Astrocyte (in vitro differentiated cells and primary cell): Measurements from ENCODE around the gene TRRAP.

Source experiments
- EZH2 ChIP-seq: IDR thresholded peaks from 2 replicates; pipeline ENCODE4 v1.6.1; 2012; ENCODE audit warnings: mild to moderate bottlenecking, low read length, inconsistent platforms; ENCODE audit not compliant: insufficient read depth
- TF ChIP-seq, protein P1 (sequence below): IDR thresholded peaks from 2 replicates; pipeline ENCODE4 v1.5.1; 2011; ENCODE audit warnings: low read depth, mild to moderate bottlenecking, inconsistent platforms, low read length, moderate library complexity; ENCODE audit not compliant: insufficient read depth

DNA sequence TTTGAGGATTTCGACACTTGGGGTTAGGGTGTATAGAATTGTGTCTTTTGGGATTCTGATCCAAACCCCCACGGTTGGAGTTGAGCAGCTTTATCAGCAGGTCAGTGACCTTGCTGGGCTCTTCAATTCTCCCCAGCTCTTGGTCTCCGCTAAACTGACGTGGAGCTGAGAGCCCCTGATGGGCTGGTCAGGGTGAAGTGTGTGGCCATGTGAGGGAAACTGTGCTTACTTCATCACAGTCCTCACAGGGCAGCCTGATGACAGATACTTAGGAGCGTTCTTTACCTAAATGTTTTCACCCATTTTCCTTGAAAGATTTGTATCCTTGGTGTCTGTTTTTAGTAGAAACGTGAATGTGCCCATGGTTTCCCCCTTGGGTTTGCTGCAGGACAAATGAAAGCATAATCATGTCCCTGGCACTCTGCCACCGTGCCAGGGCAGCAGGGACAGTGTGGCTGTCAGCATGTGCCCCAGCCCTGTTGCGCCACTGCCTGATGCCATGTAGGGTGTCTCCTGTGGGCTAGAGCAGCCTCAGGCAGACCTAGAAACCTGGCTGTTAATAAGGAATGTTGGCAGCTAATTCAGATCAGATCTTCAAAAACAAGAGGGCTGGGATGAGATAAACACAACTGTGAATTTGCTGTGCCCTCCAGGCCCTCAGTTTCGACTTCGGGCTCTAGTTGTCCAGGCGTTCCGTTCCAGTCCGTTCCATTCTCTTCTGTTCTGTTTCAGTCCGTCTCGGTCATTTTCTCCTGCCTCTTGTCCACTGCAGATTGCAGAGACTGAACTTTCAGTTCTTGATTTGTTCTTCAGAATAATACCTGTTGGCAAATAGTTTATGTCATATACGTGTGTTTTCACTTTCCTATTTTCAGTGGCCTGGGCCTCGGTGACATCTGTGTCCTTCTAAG is 96.8 kb downstream of the TRRAP start:
- TF ChIP-seq, protein P1, sequence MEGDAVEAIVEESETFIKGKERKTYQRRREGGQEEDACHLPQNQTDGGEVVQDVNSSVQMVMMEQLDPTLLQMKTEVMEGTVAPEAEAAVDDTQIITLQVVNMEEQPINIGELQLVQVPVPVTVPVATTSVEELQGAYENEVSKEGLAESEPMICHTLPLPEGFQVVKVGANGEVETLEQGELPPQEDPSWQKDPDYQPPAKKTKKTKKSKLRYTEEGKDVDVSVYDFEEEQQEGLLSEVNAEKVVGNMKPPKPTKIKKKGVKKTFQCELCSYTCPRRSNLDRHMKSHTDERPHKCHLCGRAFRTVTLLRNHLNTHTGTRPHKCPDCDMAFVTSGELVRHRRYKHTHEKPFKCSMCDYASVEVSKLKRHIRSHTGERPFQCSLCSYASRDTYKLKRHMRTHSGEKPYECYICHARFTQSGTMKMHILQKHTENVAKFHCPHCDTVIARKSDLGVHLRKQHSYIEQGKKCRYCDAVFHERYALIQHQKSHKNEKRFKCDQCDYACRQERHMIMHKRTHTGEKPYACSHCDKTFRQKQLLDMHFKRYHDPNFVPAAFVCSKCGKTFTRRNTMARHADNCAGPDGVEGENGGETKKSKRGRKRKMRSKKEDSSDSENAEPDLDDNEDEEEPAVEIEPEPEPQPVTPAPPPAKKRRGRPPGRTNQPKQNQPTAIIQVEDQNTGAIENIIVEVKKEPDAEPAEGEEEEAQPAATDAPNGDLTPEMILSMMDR = no peak
- no peak for TF ChIP-seq EZH2
